ENCODE measurements around the gene MMS19.
"Not testable (repeated sequence)": the region's sequence is repeated elsewhere in the genome, so short reads cannot be mapped to it uniquely, and the experiment has no call there.

The MMS19 gene

GRCh38 chr10:97498076-97498840 is at the start of gene MMS19:
Gene MMS19, minus strand, starts transcription at chr10:97498422. Its CDS starts 38 bp downstream, at chr10:97498384.
- peak; percentile 89 for DNase-seq

- no peak for DNase-seq
Observed at GRCh38 chr10:97547962-97548361, 49.7 kb upstream of the MMS19 start.

GRCh38 chr10:97547271-97547600 is 49.0 kb upstream of the MMS19 start:
- DNase-seq: no peak

- no peak for DNase-seq
Observed at GRCh38 chr10:97546456-97547270, 48.4 kb upstream of the MMS19 start.

GRCh38 chr10:97543025-97543546 is 44.9 kb upstream of the MMS19 start:
- no peak for DNase-seq

GRCh38 chr10:97542169-97543024 is 44.2 kb upstream of the MMS19 start:
- no peak for DNase-seq

GRCh38 chr10:97540669-97541500 is 42.7 kb upstream of the MMS19 start:
- no peak for DNase-seq

- DNase-seq: no peak
Observed at GRCh38 chr10:97539523-97540200, 41.4 kb upstream of the MMS19 start.

- DNase-seq: no peak
Observed at GRCh38 chr10:97538839-97539238, 40.6 kb upstream of the MMS19 start.

- DNase-seq: no peak
Observed at GRCh38 chr10:97538411-97538810, 40.2 kb upstream of the MMS19 start.

- no peak for DNase-seq
Observed at GRCh38 chr10:97537186-97537869, 39.1 kb upstream of the MMS19 start.

- DNase-seq: no peak
Observed at GRCh38 chr10:97534746-97535367, 36.6 kb upstream of the MMS19 start.

GRCh38 chr10:97533888-97534287 is 35.7 kb upstream of the MMS19 start:
- DNase-seq: no peak

- DNase-seq: no peak
Observed at GRCh38 chr10:97532935-97533671, 34.9 kb upstream of the MMS19 start.

GRCh38 chr10:97531401-97531986 is 33.3 kb upstream of the MMS19 start:
- DNase-seq: no peak

GRCh38 chr10:97529685-97530465 is 31.7 kb upstream of the MMS19 start:
- DNase-seq: no peak

GRCh38 chr10:97528876-97529275 is 30.7 kb upstream of the MMS19 start:
- not testable (repeated sequence) for DNase-seq

GRCh38 chr10:97525683-97526110 is 27.5 kb upstream of the MMS19 start:
- no peak for DNase-seq

Measured in NCI-H2171 treated with DMSO at 0.1 percent for 48 hours (cell line).